Breast epithelium (tissue), 4 donors: Measurements from ENCODE around the gene HRH1. TPM values are rescaled to one million over a fixed set of nuclear protein-coding genes. Genes with fewer than 3 reads are reported as not detected.

Experiments
- DNase-seq, 2 donors: peaks; one replicate each; pipeline ENCODE4 v3.0.0-alpha.2; 2019; ENCODE audit warnings: low spot score in 2 of 2
- H3K27ac ChIP-seq, 2 donors: fragments of 200-600 bp; sonication (generic) in 1 of 2; one replicate each; pipeline ENCODE4 v1.5.1; 2016 to 2019; ENCODE audit warnings: mild to moderate bottlenecking in 1 of 2
- H3K27me3 ChIP-seq, 2 donors: fragments of 200-600 bp; sonication (generic) in 1 of 2; one replicate each; pipeline versions ENCODE4 v1.5.1 to v1.6.0; 2017 to 2019; ENCODE audit warnings: control low read depth in 1 of 2, mild to moderate bottlenecking in 1 of 2
- H3K36me3 ChIP-seq: fragments of 200-600 bp; one replicate; pipeline ENCODE4 v1.5.1; 2019
- H3K4me1 ChIP-seq, 2 donors: fragments of 200-600 bp; sonication (generic); one replicate each; pipeline ENCODE4 v1.5.1; 2016 to 2019; ENCODE audit warnings: control low read depth in 1 of 2
- H3K4me3 ChIP-seq, 3 donors: fragments of 200-600 bp; sonication (generic); 1 replicate in 2 of 3; 2 replicates in 1 of 3; pipeline ENCODE4 v1.5.1; 2016 to 2019; ENCODE audit warnings: mild to moderate bottlenecking in 3 of 3, moderate library complexity in 2 of 3
- H3K9me3 ChIP-seq, 2 donors: fragments of 200-600 bp; sonication (generic) in 1 of 2; one replicate each; pipeline ENCODE4 v1.5.1; 2016 to 2019; ENCODE audit warnings: control low read depth in 1 of 2
- CTCF ChIP-seq, 3 donors: fragments of 450-650 bp; IDR thresholded peaks; one replicate each; pipeline ENCODE4 v1.5.1; 2016 to 2017; ENCODE audit warnings: antibody characterized with exemption in 3 of 3, mild to moderate bottlenecking in 3 of 3, moderate library complexity in 3 of 3
- POLR2A ChIP-seq: fragments of 450-650 bp; IDR thresholded peaks from one replicate; pipeline ENCODE4 v1.6.1; 2016; ENCODE audit warnings: antibody characterized with exemption, mild to moderate bottlenecking, moderate library complexity
- POLR2AphosphoS5 ChIP-seq, 3 donors: sonication (generic); formaldehyde crosslinking; IDR thresholded peaks; one replicate each; pipeline ENCODE4 v1.6.1; 2017; ENCODE audit warnings: antibody characterized with exemption in 3 of 3
- intact Hi-C: fragments of 100-400 bp; cut with DNase I; formaldehyde crosslinking; loops from one replicate; pipeline ENCODE4 v1.15.1; 2023; ENCODE audit warnings: low total_unique reads
- total RNA-seq, 3 donors: library from RNA; depleted of rRNA; stranded (reverse); fragments of >200 nt; gene quantifications; one replicate each; pipeline ENCODE4 v1.1.0, GENCODE V29; 2016

The HRH1 gene
- total RNA-seq, 3 donors from 2014 or later, result 3.8 to 4.2 (median 3.9) TPM

- intact Hi-C loops, result no loop called here
- no peaks in the 10 kb centered on the region for H3K27me3 ChIP-seq
- no peak for DNase-seq
- H3K4me1 ChIP-seq, result no peaks in the 10 kb centered on the region
- no peak for TF ChIP-seq POLR2AphosphoS5 (IDR thresholded peaks at IDR 0.05)
- no peak for TF ChIP-seq CTCF (IDR thresholded peaks at IDR 0.05)
- TF ChIP-seq POLR2A, result no peak
- no peaks in the 10 kb centered on the region for H3K9me3 ChIP-seq
- H3K4me3 ChIP-seq, result no peak overlapping the region
- no peak overlapping the region for H3K27ac ChIP-seq
- H3K36me3 ChIP-seq, result no peaks in the 10 kb centered on the region
Observed at GRCh38 chr3:11145888-11146287, 8.4 kb upstream of the HRH1 start.

GRCh38 chr3:11146773-11147660 lies 7.3 kb upstream of the HRH1 start:
- intact Hi-C loops, result no loop called here

GRCh38 chr3:11150256-11150655 lies 4.0 kb upstream of the HRH1 start:
- Histone ChIP-seq H3K4me1 (no peaks in the 10 kb centered on the region), H3K9me3 (no peaks in the 10 kb centered on the region), H3K27ac (no peak overlapping the region), H3K27me3 (peaks cover 0 to 12% of the 10 kb centered on the region in 2 donors), H3K36me3 (no peaks in the 10 kb centered on the region), H3K4me3 (no peak overlapping the region)
- intact Hi-C loops, result no loop called here
- DNase-seq, result no peak
- no peak for TF ChIP-seq POLR2AphosphoS5 (IDR thresholded peaks at IDR 0.05)
- TF ChIP-seq POLR2A, result no peak
- no peak for TF ChIP-seq CTCF (IDR thresholded peaks at IDR 0.05)

More at GRCh38 chr3:11146773-11147660, 7.3 kb upstream of the HRH1 start:
- Histone ChIP-seq H3K9me3 (no peaks in the 10 kb centered on the region), H3K27me3 (no peaks in the 10 kb centered on the region), H3K27ac (no peak overlapping the region), H3K36me3 (no peaks in the 10 kb centered on the region), H3K4me1 (no peaks in the 10 kb centered on the region), H3K4me3 (no peak overlapping the region)
- TF ChIP-seq POLR2AphosphoS5 (IDR thresholded peaks at IDR 0.05) (no peak), POLR2A (no peak), CTCF (IDR thresholded peaks at IDR 0.05) (no peak)
- DNase-seq, result no peak

GRCh38 chr3:11152301-11152700 lies 2.0 kb upstream of the HRH1 start:
- Histone ChIP-seq H3K4me1 (no peaks in the 10 kb centered on the region), H3K4me3 (no peak overlapping the region)
- intact Hi-C loops, result no loop called here

More at GRCh38 chr3:11152301-11152700, 2.0 kb upstream of the HRH1 start:
- TF ChIP-seq POLR2AphosphoS5 (IDR thresholded peaks at IDR 0.05), result no peak
- no peak for TF ChIP-seq POLR2A
- TF ChIP-seq CTCF (IDR thresholded peaks at IDR 0.05), result no peak
- H3K27me3 ChIP-seq, result peaks cover 0 to 23% of the 10 kb centered on the region in 2 donors
- no peaks in the 10 kb centered on the region for H3K36me3 ChIP-seq
- DNase-seq, result no peak
- H3K27ac ChIP-seq, result no peak overlapping the region
- no peaks in the 10 kb centered on the region for H3K9me3 ChIP-seq
